ENCODE data around the gene SLC13A3.

DNA sequence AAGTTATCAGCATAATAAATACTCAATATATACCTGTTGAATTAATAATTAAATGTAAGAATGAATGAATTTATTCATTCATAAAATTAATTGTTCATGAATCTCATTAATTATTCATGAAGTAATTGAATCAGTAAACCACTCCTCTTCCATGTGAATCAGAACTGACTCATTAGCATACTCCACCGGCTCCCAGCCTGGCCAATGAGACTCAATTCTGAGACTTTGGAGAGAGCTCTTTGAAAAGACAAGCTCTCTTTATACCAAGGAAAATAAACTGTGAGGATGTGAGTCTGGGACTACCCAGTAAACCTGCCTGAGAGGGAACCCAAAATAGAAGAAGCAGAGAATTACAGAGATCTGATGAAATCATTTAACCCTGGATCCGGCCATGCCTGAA is 49.8 kb upstream of the SLC13A3 start:
- no peak for TF ChIP-seq POLR2A (IDR thresholded peaks at IDR 0.05; ENCODE audit: low read depth, low read length)
- TF ChIP-seq FOS (IDR thresholded peaks at IDR 0.05; ENCODE audit: borderline replicate concordance, insufficient read depth, low read length): no peak
- TF ChIP-seq POLR2AphosphoS5 (IDR thresholded peaks at IDR 0.05; ENCODE audit: insufficient read depth, low read depth, low read length): no peak
- TF ChIP-seq, protein P1, sequence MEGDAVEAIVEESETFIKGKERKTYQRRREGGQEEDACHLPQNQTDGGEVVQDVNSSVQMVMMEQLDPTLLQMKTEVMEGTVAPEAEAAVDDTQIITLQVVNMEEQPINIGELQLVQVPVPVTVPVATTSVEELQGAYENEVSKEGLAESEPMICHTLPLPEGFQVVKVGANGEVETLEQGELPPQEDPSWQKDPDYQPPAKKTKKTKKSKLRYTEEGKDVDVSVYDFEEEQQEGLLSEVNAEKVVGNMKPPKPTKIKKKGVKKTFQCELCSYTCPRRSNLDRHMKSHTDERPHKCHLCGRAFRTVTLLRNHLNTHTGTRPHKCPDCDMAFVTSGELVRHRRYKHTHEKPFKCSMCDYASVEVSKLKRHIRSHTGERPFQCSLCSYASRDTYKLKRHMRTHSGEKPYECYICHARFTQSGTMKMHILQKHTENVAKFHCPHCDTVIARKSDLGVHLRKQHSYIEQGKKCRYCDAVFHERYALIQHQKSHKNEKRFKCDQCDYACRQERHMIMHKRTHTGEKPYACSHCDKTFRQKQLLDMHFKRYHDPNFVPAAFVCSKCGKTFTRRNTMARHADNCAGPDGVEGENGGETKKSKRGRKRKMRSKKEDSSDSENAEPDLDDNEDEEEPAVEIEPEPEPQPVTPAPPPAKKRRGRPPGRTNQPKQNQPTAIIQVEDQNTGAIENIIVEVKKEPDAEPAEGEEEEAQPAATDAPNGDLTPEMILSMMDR (IDR thresholded peaks at IDR 0.05; ENCODE audit: extremely low read depth in 1 of 2, insufficient read depth in 1 of 2, low read depth in 1 of 2, low read length in 2 of 2): no peak
- TF ChIP-seq EZH2 (IDR thresholded peaks at IDR 0.05; ENCODE audit: borderline replicate concordance, low read depth, low read length, severe bottlenecking): no peak
- no peak for TF ChIP-seq JUN (IDR thresholded peaks at IDR 0.05; ENCODE audit: borderline replicate concordance, insufficient read depth, insufficient read length, low read depth)
